GM18520 (cell line): Measurements from ENCODE around the gene TAGLN.
"Not testable (repeated sequence)": the region's sequence is repeated elsewhere in the genome, so short reads cannot be mapped to it uniquely, and the experiment has no call there.

Experiments used
- ATAC-seq: cut with Tn5 transposase; IDR thresholded peaks from one replicate; pipeline ENCODE4 v1.9.1; 2021; ENCODE audit not compliant: unreplicated experiment

TAGLN gene

DNA sequence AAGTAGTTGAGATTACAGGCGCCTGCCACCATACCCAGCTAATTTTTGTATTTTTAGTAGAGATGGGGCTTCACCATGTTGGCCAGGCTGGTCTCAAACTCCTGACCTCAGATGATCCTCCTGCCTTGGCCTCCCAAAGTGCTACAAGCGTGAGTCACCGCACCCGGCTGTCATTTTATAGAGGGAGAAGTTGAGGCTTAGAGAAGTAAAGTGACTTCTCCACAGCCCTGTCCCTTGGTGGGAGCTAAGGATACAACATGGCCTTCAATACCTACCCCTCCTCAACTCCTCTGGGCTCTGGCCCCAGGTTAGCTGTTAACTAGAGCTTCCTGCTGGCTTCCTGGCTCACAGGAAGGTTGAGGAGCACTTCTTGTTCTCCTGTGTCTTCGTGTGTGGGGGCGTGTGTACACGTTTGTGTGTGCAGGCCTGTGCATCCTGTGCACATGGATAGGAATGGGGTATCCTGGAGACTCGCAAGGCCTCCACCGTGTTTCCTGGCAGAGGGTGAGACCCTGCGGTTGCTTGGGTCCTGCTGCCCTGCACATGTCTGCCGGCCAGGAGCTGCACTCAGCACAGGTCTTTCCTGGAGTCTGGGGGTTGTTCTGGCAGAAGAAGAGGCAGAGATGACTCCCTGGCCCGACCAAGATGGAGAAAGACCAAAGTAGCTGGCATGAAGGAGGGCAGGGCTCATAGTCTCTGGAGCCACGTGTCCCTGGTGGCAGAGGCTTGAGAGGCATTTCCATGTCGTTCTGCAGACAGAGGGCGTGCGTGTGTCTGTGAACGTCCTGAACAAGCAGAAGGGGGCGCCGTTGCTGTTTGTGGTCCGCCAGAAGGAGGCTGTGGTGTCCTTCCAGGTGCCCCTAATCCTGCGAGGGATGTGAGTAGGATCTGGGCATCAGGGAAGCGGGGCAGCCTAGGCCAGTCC, 18.2 kb upstream of the TAGLN start:
- ATAC-seq = no peak

GRCh38 chr11:117181586-117182550, 17.3 kb upstream of the TAGLN start:
- ATAC-seq = no peak

- no peak for ATAC-seq
Measured at GRCh38 chr11:117182551-117182935, 16.6 kb upstream of the TAGLN start.

DNA sequence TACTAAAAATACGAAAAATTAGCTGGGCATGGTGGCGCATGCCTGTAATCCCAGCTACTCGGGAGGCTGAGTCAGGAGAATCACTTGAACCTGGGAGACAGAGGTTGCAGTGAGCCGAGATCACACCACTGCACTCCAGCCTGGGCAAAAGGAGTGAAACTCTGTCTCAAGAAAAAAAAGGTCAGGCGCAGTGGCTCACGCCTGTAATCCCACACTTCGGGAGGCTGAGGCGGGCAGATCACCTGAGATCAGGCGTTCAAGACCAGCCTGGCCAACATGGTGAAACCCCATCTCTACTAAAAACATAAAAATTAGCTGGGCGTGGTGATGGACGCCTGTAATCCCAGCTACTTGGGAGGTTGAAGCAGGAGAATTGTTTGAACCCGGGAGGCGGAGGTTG, 16.0 kb upstream of the TAGLN start:
- not testable (repeated sequence) for ATAC-seq

DNA sequence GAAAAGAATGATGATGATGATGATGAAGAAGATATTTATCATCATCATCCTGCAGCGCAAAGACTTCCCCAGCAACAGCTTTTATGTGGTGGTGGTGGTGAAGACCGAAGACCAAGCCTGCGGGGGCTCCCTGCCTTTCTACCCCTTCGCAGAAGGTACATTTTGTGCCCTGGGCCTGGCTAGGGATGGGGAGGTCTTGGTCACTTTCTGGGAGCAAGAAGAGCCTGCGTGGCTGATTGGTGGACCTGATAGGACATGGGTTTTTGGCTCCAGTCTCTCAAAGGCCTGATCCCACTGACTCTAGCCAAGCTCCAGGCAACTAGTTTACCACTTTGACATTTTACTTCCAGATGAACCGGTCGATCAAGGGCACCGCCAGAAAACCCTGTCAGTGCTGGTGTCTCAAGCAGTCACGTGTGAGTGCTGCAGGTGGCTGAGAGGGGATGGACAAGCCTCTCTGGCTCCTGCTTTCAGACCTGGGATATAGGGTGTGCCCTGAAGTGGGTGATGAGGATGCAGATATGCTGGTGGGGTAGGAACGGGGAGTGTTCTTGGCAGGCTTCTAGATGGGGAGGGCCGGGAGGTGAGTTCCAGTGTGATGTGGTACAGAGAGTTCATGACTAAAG, 15.3 kb upstream of the TAGLN start:
- no peak for ATAC-seq

- no peak for ATAC-seq
Measured at GRCh38 chr11:117185736-117186430, 13.3 kb upstream of the TAGLN start.

- ATAC-seq = no peak
Measured at GRCh38 chr11:117186431-117186761, 12.8 kb upstream of the TAGLN start.

- no peak for ATAC-seq
Measured at GRCh38 chr11:117187007-117187406, 12.2 kb upstream of the TAGLN start.

DNA sequence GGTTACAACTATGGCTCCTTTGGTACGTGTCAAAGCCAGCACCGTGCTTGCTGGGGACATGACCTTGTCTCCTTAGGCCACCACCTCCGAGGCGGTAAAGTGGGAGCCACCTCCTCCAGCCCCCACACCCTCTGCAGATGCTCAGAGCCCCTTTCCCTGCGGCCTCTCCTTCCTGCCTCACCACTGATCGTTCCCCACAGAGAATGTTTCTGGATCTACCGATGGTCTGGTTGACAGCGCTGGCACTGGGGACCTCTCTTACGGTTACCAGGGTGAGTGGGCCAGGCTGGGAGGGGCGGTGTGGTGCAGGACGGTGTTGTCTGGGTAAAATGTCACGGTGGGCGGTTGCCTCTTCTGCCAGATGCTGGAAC, 11.8 kb upstream of the TAGLN start:
- ATAC-seq = no peak

DNA sequence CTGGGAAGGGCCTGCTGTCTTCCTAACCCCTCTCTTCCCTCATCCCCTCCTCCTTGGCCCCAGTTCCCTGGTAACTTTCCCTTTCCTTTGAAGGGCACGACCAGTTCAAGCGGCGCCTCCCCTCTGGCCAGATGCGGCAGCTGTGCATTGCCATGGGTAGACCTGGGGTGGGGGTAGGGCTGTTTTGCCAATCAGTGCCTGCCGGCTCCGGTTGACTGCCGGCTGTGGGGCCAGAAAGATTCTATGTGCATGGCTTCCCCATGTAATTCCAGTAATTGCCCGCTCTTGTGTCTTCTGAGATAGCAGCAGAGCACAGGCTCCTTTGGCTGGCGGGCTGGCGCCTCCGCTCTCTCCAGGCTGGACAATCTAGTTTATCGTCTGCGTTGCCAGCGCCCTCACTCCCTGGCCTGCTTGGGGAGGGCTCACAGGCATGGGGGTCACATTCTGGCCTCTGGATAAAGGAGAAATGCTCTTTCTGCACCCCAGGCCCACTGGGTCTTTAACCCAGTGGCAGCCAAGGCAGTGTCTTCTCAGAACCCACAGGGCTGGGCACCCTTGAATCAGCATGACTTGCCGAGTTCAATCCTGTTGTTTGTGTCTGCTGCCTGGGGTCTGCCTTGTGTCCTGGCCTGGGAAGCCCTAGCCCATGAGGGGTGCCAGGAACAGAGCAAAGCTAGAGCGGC, 11.2 kb upstream of the TAGLN start:
- ATAC-seq = no peak

GRCh38 chr11:117188620-117189081, 10.5 kb upstream of the TAGLN start:
- no peak for ATAC-seq

GRCh38 chr11:117189191-117189940, 9.8 kb upstream of the TAGLN start:
- no peak for ATAC-seq

- ATAC-seq = no peak
Measured at GRCh38 chr11:117189941-117190544, 9.1 kb upstream of the TAGLN start.

DNA sequence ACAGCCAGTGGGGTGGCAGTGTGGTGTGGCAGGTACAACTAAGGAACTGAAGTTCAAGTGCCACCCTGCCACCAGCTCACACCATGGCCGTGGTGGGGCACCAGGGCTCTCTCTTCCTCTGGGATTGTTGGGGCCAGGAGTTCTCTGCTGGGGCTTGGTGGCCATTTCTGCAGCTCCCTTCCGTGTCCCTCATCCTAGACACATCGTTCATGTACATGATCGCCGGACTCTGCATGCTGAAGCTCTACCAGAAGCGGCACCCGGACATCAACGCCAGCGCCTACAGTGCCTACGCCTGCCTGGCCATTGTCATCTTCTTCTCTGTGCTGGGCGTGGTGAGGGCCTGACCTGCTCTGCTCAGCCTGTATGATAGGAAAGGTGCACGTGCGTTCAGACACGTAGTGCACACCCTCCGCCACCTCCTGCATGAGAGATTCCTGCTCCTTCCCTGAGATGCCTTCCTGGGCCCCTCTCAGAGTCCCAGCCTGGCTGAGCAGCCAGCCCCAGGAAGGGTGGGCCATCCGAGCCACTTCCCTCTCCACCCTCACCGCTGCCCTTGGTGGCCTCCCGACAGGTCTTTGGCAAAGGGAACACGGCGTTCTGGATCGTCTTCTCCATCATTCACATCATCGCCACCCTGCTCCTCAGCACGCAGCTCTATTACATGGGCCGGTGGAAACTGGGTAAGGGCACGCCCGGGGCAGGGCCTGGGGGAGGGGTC, 7.3 kb upstream of the TAGLN start:
- no peak for ATAC-seq

DNA sequence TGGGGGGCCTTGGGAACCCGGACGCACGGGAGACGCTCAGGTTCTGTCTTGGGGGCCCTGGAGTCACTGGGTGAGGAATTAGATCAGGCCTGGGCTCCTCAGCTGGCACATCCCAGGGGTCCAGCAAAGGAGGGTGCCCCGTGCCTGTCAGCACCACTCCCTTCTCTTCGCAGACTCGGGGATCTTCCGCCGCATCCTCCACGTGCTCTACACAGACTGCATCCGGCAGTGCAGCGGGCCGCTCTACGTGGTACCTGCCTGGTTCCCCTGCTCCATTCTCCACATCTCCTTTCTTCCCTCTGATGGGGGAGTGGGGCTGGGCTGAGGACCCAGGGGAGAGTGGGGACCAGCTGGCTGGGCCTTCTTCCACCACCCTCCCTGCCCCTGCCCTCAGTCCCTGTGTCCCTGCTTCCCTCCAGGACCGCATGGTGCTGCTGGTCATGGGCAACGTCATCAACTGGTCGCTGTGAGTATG, 6.7 kb upstream of the TAGLN start:
- ATAC-seq = no peak

DNA sequence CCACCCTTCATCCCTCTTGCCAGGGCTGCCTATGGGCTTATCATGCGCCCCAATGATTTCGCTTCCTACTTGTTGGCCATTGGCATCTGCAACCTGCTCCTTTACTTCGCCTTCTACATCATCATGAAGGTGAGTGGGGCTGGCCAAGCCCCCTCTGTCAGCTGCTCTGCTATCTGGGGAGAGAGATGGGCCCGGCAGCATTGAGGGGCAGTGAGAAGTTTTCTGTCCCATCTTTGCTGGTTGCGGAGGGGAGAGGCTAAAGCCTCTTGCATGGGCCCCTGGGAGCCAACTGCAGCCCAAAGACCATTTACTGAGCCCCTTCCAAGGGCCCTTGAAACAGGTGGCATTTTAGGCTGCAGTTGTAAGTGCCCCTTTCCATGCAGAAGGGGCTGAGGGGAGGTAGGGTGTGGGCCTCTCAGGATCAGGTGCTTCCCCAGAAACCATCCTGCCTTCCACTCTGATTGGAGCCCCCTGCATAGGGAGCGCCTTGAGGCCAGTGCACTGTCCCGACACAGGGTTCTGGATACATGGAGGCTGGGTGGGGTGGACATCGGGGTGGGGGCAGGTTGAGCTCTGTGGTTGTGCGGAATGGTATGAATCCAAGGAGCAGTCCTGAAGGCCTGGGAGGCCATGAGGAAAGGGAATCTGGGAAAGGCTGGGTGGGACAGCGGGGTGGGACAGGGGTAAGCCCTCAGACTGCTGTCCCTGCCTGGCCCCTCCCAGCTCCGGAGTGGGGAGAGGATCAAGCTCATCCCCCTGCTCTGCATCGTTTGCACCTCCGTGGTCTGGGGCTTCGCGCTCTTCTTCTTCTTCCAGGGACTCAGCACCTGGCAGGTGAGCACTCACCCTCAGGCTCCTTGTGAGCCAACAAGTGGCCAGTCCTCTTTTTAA, 5.8 kb upstream of the TAGLN start:
- ATAC-seq = no peak

GRCh38 chr11:117194267-117194666, 4.9 kb upstream of the TAGLN start:
- ATAC-seq = no peak
